ENCODE measurements around the gene RER1.

RER1 gene

DNA sequence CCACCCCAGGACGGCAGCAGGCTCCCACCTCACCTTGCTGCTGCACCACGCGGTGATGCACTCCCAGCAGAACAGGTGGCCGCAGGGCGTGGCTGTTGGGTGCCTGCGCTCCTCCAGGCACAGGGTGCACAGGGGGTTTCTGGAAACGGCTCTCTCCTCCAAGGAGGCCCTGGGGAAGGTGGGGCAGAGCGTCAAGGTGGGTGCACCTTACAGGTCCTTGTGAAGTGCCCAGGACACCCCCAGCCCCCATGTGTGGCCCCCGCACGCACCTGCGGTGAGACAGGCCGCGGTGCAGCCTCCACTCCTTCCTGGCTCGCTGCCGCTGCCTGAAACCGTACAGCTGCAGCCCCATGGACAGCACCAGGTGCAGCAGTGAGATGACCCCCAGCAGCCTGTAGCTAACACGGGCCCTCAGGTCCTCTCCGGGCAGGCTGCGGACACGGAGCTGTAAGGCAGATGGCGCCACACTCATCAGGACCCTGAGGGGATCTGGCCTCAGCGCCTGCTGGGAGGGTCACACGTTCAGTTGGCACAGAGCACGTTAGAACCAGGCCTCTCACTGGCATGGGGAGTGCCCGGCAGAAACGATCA lies 14.9 kb downstream of the RER1 start:
- no peak for DNase-seq (ENCODE audit: low spot score)

DNA sequence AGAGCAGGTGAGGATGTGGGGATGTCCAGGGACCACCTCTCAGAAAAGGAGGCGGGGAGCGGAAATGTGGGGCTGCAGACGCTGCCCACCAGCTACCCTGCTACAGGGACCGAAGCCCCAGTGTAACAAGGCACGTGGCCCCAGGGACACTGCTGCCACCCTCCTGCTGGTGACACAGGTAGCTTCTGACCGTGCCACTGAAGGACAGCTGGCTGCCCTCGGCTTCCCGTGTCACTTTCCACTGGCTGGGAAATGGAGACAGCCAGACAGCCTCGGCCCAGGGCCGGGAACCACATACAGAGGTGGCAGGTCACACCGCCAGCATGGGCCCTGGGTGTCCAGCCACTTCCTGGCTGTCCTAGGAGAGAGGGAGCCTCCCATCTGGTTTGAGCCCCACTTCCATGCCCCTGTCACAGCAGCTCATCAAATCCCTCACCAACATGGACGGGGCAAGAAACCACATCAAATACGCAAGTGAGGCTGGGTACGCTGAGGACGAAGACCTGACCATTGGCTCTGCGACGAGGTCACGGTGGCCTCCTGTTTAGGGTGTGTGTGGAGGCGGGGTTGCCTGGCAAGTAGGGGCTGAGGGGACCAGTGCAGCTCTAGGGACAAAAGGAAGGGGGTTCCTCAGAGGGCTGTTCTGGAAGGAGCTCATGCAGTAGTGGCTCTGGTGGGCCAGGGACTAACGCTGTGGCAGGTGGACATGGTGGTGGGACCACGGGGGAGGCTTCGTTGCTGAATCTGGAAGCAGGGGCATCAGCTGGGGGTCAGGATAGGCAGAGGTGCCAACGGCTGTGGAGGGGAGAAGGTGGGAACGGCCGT lies 15.7 kb downstream of the RER1 start:
- DNase-seq (ENCODE audit: low spot score) = no peak

DNA sequence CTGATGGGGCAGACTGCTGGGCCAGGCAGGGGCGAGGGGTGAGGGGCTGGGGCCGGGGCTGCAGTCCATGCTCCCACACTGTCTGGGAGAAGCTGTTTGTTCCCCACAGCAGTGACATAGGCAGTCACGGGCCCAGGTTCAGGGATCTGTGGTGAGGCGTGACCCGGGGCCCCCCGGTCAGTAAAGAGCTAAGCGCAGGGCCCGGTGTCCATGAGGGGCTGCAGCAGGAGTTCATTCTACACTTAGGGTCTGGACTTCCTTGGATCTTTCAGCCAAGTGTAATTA lies 16.3 kb downstream of the RER1 start:
- DNase-seq (ENCODE audit: low spot score) = no peak

DNA sequence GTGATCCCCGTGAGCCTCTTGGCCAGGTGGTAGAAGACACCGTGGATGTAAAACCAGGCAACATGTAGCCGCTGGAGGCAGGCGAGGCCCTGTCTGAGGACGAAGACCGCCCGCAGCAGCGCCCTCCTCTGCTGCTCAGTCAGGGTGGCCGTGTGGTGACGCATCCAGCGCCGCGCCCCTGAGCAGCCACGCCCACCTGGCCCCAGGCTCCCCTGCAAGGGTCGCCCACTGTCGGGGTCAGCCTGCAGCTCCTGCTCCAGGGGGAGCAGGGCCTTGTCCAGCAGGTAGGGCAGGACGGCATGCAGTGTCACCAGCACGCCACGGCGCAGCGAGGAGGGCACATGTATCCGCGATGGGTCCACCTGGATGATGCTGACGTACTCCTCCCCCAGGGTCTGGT lies 16.8 kb downstream of the RER1 start:
- DNase-seq (ENCODE audit: low spot score) = no peak

DNA sequence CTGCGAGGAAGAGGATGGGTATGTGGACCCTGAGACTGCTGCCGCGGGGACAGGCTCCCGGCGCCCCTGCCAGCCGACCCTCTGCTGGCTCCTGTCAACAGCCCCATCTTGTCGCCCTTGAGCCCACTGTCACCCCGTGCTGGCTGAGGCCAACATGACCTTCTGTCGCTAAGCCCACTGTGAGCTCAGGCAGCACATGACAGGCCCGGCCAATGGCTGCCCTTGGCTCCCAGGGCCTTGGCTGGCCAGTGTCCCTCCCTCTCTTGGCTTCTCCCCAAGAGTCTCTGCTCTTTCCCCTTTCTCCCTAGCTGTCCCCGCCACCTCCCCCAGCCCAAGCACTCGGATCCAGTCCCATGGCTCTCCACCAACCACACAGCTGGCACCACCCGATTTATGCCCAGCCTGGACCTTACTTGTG lies 17.2 kb downstream of the RER1 start:
- no peak for DNase-seq (ENCODE audit: low spot score)

DNA sequence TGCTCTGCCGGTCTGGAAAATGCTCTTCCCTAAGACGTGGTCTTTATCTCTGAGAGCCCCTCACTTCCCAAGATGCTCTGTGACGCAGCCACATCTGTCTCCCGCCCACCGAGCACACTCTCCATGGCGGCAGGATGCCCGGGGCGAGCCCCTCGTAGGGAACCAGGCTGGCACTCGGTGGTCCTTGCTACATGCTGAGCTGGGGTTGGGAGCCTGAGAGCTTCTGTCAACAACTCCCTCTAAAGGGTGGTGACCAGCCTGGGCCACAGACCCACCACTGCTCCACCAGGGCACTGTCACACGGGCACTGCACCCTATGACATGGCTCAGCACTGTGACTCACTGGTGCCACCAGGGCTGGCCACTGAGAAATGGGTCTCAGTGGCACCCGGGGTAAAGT lies 18.1 kb downstream of the RER1 start:
- no peak for DNase-seq (ENCODE audit: low spot score)

DNA sequence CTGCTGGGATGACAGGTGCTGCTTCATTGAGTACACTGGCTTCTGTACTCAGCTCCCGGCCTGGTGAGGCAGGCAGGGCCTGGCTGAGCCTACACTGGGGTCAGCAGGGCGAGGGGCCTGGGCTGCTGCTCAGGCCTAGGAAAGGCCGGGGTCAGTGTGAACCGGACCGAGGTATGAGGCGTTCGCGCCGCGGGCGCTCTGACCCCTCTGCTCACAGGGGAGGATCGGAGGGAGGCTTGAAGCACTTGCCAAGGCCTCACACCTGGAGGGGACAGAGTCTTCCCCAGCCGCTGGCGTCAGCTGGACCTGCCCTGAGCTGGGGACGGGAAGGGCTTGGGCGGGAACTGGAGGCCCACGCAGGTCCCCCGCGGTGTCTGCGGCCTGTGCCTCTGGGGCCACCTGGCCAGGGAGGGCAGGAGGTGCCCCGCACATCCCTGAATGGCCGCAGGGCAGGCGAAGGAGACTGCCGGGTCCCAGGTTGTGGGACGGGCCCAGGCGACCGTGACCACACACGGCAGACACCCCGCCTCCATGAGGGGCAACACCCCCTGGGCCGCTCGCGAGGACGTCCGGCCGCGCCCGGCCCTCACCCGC lies 20.3 kb downstream of the RER1 start:
- DNase-seq (ENCODE audit: low spot score) = no peak

DNA sequence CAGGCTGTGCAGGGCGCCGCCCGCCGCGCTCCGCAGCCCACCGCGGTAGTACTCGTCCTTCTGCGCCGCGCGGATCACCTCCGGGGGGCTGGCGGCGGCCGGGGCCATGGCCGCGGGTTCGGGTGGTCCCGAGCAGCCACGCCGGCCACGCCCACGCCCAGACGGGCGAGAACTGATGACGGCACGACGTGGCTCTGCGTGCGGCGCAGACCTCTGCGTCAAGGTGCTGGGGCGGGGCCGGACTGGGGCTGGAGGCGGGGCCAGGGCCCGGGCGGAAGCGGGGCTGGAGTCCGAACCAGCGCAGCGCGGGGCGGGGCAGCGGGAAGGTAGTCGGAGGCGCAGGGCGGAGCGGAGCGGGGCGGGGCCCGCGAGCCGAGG lies 20.7 kb downstream of the RER1 start, which contains the start of gene PEX10:
PEX10 (minus strand) TSS at position 170 of the 378 bp plus-strand sequence; CDS start at position 108, 62 bp downstream.
- peak; percentile 89 for DNase-seq (ENCODE audit: low spot score)

DNA sequence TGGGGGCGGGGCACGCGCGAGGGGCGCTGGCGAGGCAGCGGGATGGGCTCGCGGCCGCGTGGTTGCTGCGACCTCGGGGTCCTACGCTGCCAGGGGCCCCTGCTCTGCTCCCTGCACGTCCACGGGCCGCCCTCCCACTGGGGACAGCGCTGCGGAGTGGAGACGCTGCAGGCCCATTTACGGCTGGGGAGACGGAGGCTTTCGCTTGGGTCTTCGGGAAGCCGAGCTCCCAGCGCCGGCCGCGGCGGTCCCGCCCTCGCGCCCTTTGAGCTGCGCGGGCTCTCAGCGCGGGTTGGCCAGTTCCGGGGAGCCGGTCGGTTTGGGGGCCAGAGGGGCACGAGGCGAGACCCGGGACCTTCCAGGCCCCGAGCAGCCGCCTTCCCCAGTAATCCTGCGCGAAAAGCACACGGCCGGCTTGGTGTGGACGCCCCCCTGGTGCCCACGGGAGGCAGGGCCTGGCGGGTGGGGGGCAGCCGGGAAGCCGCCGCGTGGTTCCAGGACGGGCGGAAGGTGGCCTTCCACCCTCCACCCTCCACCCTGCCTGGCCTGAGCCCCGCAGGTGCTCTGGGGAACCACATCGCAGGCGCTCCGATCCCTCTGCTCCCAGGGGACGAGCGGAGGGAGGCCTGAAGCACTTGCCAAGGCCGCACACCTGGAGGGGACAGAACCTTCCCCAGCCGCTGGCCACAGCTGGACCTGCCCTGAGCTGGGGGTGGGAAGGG lies 21.3 kb downstream of the RER1 start:
- DNase-seq (ENCODE audit: low spot score) = peak; percentile 24

DNA sequence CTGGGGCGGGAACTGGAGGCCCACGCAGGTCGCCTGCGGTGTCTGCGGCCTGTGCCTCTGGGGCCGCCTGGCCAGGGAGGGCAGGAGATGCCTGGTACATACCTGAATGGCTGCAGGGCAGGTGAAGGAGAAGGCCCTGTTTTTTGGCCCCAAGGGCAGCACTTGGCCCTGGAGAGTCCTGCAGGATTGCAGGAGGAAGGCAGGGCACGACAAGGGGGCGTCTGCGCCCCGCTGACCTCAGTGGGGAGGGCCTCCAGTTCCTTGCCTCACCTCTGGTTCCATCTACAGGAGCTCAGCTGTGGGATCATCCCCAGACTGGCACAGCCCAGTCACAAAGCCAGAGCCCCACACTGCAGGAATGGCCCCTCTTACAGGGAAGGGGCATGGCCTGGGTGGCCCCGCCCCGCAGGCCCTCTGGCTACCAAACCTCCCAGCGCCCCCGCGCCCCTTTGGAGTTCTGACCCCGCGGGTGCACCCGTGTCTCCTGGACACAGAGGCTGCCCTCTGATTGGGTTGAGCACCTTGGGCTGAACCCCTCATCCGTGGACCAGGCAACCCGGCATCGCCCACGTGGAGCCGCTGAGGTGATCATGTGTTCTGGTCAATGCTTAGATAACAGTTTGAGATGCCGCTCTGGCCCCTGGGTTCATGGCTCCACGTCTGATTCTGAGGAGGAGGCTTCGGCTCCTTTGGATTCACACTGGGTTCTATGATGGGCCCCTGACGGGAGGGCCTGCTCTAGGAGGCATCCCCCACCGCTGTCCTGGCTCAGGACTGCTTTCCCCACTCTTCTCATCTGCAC lies 22.1 kb downstream of the RER1 start:
- peak; percentile 42 for DNase-seq (ENCODE audit: low spot score)

DNA sequence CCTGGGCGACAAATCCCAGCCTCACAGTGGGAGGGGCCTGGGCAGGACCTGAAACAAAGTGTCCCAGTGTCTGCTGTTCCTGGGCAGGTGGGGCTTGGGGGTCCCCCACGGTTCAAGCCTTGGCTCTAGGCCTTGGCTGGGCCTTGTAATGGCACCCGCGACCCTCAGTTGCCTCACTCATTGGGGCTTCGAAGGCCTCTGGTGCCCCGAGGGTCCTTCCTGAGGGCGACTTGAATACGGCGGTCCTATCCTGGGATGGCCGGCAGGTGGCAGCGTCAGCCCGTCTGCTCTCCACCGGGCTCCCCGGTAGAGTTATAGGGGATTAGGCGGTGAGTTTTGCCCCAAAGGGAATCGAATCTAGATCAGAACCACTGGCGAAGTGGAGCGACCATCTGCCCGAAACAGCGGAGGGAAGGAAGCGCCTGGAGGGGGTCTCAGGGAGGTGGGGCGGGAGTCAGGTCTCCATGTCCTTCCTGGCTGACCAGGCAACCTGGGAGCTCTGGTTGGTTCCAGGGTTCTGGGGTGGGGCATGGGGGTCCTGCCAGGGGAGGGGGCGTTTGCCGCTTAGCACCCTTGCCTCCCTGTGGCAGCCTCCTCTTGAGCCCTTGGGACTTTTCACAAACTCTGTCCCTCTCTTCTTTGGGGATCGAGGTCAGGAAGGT lies 22.8 kb downstream of the RER1 start:
- peak; percentile 58 for DNase-seq (ENCODE audit: low spot score)

DNA sequence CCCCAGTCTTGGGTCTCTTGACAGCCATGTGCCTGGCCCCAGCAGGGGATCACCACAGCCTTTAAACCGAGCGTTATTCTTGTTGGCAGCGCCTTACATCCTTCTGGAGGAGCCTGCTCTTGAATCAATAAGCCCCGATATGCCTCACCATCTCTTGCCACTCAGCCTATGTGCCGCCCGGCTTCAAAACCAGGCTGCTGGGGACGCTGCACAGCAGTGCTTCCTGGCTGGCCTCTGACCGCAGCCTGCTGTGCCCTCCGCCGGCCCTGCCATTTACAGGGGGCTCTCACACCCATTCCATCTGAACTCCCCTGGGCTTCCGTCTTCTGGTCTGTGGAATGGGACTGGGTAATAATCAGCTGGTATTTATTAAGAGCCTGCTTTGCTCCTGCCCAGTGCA lies 23.7 kb downstream of the RER1 start:
- no peak for DNase-seq (ENCODE audit: low spot score)

DNA sequence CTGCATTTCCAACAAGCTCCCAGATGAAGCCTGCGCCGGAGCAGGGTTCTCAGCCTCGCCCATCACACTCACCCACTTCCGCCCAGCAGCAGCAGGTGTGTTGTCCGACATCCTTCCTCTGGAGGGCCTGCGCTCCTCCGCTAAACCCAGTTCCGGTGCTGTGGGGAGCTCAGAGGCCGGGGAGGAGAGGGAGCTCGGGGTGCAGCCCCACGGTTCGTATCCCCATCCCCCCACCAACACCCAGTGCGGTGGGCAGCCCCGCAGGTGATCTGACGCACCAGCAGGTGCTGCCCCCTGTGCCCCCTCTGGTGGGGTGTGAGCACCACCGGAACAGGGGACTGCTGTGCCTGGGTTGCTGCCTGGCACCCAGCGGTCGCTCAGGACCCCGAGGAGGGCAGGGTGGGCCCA lies 24.2 kb downstream of the RER1 start:
- no peak for DNase-seq (ENCODE audit: low spot score)

DNA sequence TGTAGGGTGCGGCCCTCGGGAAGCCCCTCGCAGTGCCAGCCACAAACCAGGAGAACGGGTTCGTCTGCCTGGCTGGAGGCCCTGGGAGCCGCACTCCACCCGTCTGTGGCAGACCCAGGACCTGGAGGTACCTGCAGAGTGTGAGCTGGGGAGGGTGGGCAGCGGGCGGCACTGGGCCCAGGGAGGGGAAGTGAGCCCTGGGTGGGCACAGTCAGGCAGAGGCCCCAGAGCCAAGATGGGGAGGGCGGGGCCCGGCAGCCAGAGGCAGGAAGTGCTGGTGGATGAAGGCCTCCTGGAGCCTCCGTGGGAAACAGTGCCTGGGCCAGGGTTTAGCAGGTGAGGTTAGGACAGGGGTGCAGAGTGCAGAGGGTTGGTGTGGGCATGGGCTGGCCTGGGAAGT lies 24.8 kb downstream of the RER1 start:
- no peak for DNase-seq (ENCODE audit: low spot score)

DNA sequence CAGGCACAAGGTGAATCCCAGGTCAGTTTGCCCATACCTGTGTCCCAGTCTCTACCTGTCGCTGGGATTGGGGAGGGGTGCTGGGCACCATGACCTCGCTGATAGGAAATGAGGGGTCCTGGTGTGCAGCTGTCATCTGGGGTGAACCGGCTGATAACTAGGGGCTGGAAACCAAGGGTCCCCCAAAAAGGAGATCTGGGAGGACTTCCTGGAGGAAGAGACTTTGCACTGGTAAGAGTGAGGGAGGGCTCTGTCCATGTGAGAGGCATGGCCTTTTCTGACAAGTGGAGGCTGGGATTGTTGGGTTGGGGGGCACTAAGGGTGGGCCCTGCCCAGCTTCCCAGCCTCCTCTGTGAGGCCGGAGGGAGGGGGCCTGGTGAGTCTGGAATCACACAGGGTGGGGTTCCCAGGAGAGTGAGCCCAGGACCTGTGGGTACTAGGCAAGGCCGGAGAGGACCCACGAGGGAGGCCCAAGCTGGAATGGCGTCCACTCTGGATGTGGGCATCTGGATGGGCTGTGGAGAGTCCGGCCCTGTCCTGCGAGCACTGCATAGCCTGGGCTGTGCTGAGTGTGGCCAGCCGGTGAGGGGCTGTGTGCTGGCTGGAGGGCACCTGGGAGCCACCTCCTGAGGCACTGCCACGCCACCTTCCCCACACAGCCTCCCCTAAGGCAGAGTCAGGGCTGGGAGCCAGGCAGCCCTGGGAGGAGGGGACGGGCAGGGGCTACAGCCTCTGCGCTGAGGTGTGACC lies 25.6 kb downstream of the RER1 start:
- no peak for DNase-seq (ENCODE audit: low spot score)

DNA sequence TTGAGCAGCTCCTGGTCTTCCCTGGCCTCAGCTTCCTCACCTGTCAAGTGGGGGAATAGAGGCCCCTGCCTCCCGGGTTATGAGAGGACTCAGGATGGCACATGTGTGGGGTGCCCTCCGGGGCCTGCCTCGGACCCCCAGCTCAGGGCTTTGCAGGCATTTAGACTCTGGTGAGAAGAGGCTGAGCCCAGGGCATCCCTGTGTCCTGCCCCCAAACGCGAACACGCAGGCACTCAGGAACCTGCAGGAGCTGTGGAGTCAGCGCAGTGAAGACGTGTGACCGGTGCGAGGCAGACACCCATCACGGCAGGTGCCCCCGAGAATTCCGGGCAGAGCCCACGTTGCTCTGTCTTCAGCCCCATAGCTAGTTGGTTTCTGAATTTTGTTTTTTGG lies 26.2 kb downstream of the RER1 start:
- no peak for DNase-seq (ENCODE audit: low spot score)

DNA sequence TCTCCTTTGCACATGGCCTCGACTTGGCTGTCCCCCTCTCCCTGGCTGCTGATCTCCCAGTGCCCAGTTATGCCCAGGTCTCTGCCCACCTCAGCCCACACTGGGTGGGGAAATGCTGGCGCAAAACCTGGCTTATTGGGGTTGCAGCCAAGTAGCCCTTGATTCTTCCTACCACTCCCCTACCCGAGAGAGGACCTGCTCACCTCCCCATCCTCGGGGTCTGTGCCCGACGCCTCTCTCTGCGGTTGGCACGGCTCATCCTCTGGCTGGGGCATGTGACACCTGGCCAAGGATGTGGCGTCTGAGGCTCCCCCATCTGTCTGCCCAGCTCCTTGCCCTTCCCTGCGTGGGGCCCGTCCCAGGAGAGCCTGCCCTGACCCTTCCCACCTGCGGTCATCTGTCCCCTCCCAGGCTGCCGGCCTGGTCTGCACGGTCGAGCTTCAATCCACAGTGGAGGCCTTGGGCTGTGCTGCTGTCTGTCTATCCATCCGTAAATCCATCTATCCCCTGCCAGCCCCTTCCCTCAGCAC lies 27.2 kb downstream of the RER1 start:
- DNase-seq (ENCODE audit: low spot score) = no peak

DNA sequence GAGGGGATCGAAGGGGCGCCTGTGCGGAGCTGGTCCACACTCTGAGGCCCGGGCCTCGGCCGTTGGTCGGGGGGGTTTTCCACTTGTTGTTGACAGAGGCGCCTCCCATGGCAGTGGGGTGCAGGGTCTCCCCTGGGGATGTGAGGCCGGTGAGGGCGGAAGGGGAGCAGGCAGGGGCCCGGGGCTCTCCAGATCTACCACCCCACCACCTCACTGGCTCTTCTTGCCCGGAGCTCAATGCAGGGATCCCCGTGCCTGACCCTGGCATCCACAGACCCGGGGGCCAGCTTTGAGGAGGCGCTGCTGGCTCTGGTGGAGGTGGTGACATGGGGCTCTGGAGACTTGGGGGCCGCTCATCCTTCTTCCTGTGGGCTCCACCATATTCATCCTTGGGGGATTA lies 27.8 kb downstream of the RER1 start:
- DNase-seq (ENCODE audit: low spot score) = no peak

DNA sequence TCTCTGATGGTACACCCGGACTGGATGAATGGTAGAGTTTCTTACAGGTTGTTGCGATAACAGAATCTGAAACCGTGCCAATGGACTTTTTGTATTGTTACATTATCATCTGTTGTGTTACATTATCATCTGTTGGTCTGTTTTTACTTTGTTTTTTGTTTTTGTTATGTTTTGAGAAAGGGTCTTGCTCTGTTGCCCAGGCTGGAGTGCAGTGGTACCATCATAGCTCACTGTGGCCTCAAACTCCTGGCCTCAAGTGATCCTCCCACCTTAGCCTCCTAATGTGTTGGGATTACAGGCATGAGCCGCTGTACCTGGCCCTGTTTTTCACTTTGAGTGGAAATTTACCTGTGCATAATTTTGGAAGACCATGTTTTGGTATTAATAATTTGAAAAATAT lies 30.9 kb downstream of the RER1 start:
- no peak for DNase-seq (ENCODE audit: low spot score)

DNA sequence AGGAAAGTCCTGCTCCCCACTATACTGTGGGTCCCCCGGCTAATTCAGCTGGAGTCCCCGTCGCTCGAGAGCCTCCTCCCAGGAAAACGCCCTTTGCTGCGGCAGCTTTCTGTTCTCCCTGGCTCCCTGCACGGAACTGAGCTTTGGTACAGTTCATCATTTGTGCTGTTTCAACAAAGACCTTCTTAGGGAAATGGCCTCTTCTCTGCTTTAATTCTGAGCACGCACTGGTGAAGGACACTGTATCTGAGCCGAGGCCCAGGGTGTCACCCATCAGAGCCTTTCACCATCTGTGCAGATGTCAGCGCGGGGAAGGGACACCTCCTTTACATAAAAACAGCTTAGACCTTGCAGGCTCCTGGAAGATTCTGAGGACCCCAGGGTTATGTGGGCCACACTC lies 34.3 kb downstream of the RER1 start:
- DNase-seq (ENCODE audit: low spot score) = no peak
